Mucosa of gallbladder (tissue), 1 donor: ENCODE results near the gene EMD. TPM values are rescaled to one million over a fixed set of nuclear protein-coding genes. Genes with fewer than 3 reads are reported as not detected.
"Not testable (repeated sequence)": the region's sequence is repeated elsewhere in the genome, so short reads cannot be mapped to it uniquely, and the experiment has no call there.

Experiments
- DNase-seq: peaks from one replicate; pipeline ENCODE4 v3.0.0-alpha.2; 2020; ENCODE audit warnings: low spot score
- total RNA-seq: library from RNA; stranded (reverse); gene quantifications from one replicate; pipeline ENCODE4 v1.2.1, GENCODE V29; 2021
- donor health status: DM: no; HTN: no; CAD: no.

EMD gene
- total RNA-seq, 1 donor from 2014 or later = 62.6 TPM

DNA sequence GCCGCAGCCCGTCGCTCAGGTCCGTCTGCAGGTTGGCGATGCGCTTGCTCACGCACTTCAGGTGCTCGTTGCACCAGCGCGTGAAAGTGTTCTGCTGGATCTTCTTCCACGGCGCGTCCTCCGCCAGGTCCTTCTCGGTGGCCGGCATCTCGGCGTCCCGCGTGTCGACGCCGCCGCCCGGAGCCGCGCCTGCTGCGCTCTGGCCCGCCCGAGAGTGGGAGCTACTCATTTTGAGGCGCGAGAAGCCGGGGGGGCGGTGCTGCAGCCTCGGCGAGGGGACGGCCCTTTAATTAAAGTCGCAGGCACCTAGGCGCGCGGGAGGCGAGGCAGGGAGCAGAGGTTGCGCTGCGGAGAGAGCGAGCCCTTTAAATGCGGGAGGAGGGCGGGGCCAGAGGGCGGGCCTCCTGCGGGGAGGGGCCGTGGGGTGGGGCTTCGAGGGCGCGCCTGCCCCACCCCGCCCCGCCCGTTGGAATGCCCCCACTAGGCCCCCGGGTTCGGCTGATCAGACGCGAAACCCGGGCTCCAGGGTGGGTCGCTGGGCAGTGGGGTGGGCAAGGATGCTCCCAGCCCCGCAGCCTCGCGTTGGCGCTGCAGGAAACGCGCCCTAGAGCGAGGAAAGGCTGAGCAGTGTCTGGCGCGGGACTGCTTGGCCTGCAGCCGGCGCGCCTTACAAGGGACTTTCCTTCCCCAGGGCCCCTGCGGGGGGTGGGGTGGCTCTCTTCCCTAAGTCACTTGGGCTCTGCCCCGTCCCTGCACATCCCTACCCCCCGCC lies 7.9 kb upstream of the EMD start:
- peak; percentile 89 for DNase-seq

DNA sequence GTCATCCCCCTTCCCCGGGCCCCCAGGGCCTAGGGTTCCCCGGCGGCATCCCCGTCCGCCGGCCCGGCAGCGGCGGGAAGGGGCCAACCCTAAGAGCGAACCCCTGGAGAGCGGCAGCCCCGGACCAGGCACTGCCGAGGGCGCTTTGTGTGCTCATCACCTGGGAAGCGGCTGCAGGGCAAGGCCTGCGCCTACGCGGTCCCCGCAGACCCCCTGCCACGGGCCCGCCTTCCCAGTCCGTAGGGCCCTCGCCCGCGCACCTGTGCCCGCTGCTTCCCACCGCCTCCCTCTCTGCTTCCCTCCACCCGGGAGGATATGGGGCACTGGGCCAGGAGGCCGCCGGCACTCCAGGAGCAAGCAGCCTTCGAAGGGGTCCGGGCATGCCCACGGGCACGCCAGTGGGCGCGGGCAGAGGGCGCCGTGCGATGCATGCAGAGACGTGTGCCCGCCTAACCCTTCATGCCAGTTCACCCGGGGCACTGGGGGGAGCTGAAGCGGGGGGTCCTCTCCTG lies 7.2 kb upstream of the EMD start:
- no peak for DNase-seq

DNA sequence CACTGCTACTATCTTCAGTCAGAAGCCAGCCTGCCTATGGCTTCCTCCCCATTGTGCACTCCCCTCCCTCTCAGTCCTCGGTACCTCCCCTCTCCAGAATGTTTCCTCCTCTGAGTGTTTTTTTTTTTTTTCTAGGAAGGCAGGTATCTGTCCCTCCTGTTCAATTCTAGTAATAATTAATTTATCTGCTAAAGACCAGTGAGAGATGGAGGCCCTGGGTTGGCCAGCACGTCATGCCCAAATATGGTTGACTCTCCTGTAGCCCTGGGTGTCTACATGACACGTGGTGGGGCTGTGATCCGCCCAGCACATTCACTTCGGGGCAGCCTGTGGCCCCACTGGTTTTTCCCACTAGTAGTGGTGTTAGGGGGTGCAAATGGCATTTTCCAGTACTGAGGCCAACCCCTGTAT lies 6.5 kb upstream of the EMD start:
- peak; percentile 52 for DNase-seq

DNA sequence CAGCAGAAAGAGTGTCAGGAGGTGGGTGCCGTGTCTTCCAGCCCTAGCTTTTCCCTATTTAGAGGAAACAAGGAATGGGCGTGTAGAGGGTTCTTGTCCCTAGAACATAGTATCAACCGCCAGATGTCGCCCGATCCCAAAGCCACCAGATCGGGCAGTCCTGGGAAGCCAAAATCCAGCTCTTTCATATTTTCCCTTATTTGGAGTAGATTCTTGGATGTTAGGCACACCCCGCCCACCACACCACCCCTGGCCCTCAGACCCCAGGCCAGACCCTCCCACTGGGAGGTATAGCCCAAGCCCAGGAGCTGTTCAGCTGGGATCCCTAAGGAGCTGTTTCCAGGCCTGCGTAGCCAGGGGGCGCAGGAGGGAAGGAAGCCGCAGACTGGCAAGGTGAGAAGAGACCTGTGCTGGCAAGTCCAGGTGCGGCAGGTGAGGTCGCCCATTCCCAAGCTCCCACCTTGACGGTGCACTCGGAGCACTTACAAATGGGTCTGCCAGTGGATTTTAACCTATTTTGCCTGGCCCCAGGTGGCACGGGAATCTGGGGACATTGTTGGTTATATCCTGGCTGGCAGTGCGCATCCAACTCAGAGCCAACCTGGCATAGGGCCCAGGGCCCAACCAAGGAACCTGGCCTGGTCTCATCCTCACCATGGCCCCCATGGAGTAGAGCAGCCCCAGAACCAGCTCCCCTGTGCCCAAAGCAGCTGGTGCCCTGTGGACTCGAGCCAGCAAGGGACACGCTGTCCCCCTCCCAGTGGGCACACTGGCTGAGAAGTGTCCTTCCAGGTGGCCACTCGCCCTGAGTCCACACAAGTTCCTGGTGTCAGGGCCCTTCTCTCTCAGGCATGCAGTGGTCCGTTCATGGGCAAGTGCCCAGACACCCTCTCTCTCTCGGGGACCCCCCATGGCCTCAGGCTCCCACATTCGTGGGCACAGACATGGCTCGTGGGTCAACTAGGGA lies 5.5 kb upstream of the EMD start:
- peak; percentile 53 for DNase-seq

DNA sequence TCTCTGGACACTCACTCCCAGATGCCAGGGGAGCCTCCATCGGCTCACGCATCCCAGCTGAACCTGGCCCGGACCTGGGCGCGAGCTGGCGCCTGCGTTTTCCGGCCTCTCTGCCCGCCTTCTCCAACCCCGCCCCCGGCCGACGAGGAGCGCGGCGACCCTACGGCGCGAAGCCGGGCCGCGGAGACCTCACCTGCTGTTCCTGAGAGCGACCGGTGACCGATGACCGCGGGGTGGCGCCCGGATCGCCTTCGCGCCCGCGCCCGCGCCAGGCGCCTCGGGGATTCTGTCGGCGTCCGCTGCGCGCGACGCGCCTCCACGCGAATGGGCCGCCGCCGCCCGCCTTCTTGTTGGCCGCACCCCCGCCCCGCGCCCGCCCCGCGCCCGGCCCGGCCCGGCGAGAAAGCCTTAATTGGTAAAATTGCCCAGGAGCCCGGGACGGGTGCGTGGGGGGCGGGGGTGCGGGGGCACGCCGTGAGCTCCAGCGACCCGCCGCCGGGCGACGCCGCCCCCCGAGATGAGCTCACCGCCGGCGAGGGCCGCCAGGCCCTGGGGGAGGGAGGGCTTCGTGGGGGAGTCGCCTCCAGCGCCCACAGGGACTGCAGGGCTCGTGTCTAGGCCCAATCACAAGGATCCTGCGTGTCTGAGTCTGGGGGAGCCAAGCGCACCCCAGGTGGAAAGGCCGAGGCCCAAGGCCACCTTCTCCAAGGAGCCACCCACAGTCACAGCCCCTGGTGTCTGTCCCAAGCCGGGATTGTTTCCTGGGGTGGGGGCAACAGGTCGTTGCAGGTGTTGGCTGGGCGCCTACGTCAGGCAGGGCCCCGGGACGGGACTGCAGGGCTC lies 4.6 kb upstream of the EMD start, which contains the start of gene FLNA:
TSS of gene FLNA (minus strand) at position 322 of the 843 bp plus-strand sequence. CDS start 3,389 bp downstream, outside the sequence.
- DNase-seq = no peak

DNA sequence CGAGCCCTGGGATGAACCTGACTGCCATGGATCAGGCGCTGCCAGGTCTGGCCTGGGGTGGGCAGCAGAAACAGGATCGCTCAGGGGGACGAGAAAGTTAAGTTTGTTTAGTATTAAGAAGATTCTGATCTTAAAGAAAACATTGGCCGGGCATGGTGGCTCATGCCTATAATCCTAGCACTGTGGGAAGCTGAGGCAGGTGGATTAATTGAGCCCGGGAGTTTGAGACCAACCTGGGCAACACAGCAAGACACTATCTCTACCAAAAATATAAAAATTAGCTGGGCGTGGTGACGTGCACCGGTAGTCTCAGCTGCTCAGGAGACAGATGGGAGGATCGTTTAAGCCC lies 4.0 kb upstream of the EMD start:
- DNase-seq = no peak

DNA sequence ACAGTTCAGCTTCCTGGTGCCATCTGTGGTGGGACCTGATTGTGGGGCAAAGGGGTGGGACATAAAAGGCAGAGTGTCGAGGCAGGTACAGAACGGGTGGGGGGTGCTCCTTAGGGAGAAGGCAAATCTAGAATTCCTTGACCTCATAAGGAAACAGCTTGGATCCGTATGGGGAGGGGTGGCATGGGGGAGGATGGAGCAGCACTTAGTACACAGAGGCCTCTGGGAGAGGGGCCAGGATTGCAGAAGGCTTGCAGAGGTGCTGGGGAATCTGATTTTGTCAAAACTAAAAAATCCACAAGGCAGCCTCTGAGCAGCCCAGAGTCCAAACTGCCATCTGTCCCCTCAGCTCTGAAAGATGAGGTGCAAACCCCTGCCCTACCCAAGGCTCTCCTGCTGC lies 2.3 kb upstream of the EMD start:
- DNase-seq = no peak

DNA sequence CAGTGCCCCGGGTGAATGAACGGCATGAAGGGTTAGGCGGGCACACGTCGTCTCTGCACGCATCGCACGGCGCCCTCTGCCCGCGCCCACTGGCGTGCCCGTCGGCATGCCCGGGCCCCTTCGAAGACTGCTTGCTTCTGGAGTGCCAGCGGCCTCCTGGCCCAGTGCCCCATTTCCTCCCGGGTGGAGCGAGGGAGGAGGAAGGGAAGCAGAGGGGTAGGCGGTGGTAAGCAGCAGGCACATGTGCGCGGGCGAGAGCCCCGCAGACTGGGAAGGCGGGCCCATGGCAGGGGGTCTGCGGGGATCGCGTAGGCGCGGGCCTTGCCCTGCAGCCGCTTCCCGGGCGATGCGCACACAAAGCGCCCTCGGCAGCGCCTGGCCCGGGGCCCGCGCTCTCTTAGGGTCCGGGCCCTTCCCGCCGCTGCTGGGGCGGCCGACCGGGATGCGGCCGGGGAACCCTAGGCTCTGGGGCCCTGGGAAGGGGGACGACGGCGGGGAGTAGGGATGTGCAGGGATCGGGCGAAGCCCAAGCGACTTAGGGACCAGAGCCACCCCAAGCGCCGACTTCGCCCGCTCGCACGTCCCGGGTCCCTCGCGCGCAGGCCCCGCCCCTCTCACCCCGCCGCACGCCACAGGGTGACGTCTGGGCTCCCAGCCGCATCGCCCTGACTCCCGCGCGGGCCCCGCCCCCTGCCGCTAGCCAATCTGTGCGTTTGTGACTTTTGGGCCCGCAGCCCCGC lies 866 bp upstream of the EMD start:
- DNase-seq = peak; percentile 62

DNA sequence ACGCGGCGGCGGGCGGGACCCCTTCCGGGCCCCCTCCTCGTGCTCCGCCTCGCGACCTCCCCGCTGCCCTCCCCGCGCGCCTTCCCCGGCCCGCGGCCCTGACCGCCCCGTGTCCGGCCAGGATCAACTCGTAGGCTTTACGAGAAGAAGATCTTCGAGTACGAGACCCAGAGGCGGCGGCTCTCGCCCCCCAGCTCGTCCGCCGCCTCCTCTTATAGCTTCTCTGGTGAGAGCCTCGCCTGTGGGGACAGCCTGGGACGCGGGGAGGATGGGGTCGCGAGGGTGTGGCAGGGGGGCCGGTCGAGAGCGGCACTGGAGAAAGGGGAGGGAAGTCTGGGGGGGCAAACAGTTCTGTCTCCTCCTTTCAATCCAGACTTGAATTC lies 465 bp downstream of the EMD start:
- no peak for DNase-seq

DNA sequence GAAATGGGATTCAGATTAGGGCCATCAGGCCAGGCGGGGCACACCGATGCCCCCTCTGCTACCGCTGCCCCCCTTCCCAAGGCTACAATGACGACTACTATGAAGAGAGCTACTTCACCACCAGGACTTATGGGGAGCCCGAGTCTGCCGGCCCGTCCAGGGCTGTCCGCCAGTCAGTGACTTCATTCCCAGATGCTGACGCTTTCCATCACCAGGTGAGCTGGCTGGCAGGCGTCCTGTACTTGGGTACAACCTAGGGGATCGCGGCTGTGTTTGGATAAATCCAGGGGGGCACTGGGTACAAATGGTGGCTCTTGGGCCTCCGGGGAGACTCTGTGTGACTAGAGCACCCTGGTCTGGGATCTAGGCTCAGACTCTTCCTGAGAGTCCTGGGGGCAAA lies 1.1 kb downstream of the EMD start:
- DNase-seq = no peak

DNA sequence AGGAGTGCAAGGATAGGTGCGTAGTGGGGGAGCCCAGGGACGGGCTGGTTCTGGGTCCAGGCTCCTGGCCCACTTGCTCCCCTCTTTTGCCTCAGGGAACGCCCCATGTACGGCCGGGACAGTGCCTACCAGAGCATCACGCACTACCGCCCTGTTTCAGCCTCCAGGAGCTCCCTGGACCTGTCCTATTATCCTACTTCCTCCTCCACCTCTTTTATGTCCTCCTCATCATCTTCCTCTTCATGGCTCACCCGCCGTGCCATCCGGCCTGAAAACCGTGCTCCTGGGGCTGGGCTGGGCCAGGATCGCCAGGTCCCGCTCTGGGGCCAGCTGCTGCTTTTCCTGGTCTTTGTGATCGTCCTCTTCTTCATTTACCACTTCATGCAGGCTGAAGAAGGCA lies 1.7 kb downstream of the EMD start:
- DNase-seq = no peak

DNA sequence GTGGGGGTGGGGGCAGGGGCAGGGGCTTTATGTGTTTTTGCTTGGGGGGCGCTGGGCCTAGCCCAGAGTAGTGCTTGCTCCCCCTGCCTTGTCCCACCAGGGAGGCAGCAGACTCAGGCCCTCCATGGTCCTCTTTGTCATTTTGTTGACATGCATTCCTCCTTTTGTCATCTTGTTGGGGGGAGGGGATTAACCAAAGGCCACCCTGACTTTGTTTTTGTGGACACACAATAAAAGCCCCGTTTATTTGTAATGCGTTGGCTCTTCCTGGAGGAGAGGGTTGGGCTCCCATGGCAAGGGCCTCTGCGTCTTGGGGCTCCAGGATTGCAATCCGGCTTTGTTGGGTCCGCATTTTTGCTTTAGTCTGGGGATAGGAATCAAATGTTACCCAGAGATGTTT lies 2.2 kb downstream of the EMD start:
- no peak for DNase-seq

DNA sequence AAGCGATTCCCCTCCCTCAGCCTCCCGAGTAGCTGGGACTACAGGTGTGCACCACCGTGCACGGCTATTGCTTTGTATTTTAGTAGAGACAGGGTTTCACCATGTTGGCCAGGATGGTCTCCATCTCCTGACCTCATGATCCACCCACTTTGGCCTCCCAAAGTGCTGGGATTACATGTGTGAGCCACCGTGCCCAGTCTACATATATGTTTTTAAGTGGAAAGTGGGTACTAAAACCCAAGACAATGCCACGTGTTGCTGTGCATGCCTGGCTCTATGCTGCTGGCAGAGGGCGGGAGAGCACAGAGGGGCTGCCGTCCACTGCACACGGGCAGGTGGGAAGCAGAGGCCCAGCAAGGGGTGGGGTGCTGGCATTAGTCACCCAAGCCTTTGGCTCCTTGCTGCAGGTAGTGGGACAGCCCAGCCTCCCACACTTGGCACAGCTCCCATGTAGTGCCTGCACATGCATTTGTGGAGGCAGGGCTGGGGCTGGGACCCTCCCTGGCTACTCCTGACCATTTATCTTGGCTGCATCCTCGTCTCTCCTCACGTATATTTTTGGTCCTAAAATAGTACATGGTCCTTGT lies 3.5 kb downstream of the EMD start:
- DNase-seq = no peak

DNA sequence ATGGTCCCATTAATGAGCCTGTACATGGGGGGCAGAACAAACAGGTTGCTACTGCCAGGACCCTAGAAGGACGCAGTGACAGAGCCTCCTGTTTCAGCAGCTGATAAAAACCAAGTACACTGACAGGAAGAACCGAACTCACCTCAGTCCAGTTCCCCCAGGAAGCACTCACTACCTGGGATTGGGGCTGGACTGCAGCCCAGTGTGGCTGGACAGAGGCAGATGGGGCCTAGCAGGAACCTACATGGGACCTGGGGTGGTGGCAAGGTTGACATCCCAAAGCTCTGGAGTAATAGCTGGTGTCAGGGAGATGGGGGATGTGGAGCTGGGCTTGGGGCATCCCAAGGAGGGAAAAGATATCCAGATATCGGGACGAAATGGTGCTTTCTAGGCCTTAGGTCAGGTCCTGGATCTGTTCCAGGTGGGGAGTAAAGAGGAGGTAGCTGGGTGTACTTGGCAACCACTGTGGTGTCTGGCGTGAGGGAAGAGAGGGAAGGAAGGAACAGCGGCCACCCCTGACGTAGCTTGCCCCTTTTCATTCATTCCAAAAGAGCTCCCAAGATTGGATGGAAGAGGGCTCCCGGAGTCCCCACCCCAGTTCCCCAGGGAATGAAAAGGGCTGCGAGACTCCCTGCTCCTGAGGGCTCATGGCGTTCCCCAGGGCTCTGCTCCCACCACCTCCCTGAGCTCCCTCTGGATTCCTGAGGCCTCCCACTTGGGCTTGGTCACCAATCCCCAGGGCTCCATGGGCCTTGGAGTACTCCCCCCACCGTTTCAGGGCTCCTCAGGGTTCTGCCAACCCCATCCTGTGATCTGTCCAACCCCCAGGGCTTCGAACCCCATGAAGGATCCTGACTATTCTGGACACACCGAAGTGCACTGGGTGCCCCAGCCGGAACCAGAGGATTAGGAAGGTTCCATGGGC lies 4.5 kb downstream of the EMD start:
- no peak for DNase-seq

DNA sequence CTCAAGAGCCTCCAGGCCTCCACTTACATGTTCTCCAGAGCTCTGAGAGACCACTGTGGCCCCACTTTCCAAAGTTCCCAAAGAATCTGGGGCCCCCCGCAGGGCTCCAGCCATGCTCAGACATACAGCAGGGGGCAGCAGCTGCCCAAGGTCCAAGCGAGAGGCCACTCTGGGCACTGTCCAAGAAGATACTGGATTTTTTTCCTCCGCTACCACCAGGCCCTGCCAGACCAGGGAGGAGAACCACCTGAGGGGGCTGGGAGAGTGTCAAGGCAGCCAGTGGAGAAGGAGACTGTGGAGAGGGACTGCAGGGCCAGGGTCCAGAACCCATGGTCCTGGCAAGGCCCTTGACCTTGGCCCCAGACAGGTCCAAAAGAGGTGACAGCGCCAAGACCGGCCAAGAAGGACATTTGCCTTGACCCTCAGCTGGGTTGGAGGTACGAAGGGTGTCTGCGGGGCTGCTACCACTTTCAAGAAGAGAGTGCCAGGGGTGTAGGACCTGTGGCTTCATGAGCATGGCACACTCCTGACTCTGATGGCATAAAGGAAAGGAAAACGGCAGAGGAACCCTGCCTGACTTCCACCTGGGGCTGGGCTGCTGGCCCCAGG lies 5.3 kb downstream of the EMD start:
- DNase-seq = no peak

DNA sequence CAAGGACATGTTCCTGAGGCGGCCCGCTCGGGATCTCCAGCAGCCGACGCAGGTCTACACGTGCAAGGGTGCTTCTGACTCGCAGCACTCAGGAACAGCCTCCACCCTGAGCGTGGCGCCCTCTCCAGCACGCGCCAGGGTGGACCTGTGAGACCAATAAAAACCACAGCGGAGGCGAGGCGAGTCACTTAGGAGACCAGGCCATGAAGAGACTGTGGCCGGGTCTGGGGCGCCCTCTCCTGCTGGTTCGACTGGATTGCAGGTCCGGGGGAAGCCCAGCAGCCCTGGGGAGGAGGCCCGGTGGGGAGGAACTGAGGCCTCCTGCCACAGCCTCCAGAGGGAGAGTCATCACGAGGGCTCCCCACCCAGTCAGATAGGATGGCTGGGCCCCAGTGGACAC lies 9.0 kb downstream of the EMD start:
- not testable (repeated sequence) for DNase-seq

DNA sequence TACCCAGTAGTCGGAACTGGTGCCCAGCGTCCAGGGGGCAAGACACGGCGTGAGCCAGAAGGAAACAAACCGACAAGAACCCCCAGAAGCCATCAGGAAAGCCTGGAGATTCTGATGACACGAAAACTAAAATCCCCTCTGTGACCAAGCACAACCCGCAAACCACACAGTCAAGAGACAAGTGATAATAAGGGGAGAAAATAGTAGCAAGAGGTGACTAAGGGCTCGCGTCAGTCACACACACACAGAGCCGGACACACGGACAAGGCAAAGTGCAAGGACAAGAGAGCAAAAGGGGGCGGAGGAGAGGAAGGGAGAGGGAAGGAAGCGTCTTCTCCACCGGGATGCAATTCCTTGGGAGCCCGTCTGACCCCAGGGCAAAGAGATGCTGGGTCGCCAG lies 9.6 kb downstream of the EMD start:
- not testable (repeated sequence) for DNase-seq

DNA sequence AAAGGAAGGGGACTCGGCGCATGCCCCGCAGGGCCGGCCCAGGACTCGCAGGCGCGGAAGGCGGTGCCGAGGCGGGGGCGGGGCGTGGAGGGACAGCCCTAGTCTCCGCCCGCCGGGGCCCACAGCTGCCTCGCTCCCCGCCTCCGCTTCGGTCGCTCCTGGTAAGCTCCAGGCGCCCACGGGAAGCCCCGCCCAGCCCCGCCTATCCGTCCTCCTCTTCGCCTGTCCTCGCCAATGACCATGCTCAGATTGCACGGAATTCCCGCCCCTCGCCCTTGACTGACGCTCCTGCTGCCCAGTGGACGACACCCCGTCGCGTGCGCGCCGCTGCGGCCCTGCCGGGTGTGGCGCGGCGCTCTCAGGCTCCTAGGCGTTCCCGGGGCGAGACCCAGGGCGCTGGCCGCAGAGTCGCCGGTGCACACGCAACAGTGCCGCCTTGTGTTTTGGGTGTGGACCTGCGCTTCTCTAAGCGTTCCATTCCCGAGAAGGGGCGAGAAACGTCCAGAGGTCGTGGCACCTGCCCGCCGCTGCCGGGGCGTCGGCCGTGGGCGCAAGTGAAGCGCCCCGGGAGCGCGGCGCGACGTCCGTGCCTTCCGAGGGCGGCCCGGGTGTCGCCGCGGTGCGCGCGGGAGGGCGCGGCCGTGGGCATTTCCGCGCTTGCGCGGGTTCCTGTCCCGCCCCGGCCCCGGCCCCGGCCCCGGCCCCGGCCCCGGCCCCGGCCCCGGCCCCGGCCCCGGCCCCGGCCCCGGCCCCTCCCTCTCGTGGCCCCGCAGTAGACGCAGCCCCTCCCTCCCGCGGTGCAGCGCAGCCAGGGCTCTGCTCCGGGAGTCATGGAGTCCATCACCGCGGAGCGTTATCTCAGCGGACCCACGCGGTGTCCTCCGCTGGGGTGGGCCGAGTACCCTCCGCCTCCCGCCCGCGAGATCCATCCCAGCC lies 11.0 kb downstream of the EMD start:
- not testable (repeated sequence) for DNase-seq
